GM21723 (cell line): ENCODE measurements around the gene MYH7.
"Not testable (repeated sequence)": the region's sequence is repeated elsewhere in the genome, so short reads cannot be mapped to it uniquely, and the experiment has no call there.

Source experiments
- ATAC-seq: cut with Tn5 transposase; IDR thresholded peaks from one replicate; pipeline ENCODE4 v1.9.1; 2021; ENCODE audit warnings: mild to moderate bottlenecking, moderate library complexity; ENCODE audit not compliant: unreplicated experiment

MYH7 gene

DNA sequence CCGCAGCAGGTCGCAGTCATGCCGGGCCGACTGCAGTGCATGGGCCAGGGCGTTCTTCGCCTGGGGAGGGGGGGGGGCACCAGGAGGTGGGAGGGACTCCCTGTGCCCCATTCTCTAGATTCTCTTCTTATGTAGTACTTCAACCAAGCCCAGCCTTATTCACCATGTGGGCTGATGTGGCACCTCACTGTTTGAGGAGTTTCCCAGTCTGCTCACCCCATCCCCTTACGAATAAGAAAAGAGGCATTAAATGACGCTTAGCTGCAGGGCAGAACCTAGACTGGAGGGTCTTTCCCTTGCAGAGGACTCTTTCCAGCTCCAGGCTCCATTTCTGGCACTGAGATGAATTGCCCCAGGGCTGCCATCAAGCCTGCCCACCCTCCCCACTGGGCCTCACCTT, 46.5 kb downstream of the MYH7 start:
- ATAC-seq: no peak

DNA sequence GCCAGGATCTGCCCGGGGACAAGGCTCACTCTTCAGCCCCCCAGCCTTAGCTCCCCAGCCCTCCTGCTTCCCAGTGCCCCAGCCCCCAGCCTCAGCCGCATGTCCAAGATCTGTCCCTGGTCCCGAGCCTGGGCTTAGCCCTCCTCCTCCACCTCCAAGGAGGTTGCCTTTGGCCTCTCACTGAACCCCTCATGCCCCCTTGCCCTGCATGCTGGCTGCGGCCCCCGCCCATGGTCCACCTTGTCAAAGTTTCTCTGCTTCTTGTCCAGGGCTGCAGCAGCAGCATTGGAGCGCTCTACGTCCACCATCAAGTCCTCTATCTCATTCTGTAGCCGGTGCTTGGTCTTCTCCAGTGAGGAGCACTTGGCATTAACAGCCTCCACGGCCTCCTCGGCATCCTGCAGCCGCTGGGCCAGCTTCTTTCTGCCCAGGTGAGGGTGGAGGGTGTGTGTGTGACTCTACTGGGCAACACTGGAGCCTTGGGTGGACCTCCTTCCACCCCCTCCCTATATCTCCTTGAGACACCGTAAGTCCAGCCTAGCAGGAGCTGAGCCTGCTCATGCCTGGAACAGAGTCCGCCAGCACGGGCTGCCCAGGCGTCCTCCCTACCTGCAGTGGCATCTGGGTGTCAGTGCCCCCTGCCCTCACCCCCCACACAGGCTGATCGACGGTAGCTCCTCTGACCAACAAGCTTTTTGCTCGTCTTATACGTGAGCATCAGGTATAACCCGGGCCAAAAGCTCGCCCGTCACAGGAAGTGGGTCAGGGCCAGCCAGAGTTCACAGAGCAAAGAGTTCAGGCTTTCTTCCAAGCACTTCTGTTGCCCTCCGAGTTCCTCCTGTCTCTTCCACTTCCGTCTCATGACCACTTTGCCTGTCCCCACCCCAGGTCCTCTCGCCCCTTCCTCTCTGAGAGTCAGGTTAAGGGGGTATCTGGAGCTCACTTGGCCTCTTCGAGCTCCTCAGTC, 47.3 kb downstream of the MYH7 start:
- ATAC-seq: no peak

DNA sequence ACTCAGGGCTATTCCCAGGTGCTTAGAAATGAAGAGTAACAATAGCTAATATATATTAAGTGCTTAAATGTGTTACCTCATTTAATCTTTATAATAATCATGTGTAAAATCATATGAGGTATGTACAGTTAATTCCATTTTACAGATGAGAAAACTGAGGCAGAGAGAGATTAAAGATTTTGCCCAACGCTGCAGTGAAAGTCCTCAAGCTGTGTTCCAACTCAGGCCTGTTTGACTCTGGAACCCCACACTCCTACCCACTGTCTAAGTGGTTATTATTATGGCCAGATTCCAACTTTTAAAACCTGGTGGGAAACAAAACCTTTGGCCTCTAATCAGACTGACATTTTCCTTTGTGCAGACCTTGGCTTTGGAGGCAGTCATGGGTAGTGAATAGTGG, 48.5 kb downstream of the MYH7 start:
- ATAC-seq: no peak

DNA sequence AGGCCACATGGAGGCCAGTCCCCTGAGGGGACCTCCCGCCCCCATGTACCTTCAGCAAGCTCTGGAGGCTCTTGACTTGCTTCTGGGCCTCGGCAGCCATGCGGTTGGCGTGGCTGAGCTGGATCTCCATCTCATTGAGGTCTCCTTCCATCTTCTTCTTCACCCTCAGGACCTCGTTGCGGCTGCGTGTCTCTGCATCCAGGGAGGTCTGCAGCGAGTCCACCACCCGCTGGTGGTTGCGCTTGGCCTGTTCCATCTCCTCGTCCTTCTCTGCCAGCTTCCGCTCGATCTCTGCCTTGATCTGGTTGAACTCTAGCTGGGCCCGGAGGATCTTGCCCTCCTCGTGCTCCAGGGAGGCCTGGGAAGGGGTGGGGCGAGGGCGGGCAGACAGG, 49.2 kb downstream of the MYH7 start:
- not testable (repeated sequence) for ATAC-seq

DNA sequence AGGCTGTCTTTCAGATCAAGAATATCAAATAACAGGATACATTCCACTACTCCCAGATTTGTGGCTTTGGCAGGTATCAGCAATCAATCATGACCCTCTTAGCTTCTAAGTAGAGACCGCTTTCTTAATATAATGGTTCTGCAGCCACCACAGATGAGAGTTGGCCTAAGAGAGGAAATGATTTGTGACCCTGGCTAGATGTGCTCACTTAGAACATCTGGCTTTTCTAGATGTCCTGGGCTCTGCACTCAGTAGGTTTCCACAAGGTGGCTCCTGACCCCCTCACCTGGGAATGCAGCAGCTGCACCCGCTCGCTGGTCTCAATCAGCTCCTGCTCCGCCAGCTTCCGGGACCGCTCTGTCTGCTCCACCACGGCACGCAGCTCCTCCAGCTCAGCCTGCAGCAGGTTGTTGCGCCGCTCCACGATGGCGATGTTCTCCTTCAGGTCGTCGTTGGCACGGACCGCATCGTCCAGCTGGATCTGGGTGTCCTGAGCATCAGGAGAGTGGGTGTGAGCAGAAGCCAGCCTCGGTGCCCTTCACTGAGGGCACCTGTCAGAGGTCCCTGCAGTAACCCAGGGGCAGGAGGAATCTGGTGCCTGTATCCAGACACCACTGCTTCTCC, 49.7 kb downstream of the MYH7 start:
- no peak for ATAC-seq

DNA sequence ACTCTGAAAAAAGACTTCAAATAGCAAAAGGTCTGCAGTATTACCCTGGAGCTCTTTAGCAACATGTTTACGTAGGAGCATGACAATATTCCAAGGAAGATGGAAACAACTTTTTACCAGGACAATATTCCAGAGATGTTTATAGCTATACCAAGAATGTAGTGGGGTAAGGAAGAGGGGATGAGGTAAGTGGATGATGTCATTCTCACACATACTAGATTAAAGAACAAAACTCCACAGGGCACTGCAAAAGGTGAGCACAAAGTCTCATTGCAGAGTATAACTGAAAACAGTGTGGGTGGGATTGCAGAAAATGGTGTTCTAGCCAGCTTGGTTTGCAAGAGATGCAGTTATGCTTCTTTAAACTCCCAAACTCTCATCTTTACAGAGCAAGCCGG, 50.2 kb downstream of the MYH7 start:
- ATAC-seq: no peak

DNA sequence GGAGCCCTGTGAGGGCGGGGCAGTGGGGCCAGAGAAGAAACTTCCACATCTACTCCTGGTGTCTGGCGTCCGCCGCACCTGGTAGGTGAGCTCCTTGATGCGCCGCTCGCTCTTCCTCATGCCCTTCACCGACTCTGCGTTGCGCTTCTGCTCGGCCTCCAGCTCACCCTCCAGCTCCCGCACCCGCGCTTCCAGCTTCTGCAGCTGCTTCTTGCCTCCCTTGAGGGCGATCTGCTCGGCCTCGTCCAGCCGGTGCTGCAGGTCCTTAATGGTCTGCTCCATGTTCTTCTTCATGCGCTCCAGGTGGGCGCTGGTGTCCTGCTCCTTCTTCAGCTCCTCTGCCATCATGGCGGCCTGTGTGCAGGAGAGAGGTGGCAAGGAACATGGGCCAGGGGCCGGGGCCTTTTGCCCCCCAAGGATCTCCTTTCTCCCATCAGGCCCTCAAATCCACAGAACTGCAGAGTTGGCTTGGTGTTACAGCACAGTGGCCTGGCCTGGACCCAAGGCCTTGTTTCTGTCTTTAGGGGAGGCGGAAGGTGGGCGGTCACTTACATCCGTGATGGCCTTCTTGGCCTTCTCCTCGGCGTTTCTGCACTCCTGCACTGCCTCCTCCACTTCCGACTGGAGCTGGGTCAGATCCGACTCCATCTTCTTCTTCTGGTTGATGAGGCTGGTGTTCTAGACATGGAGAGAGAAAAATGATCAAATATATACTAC, 50.9 kb downstream of the MYH7 start:
- no peak for ATAC-seq

DNA sequence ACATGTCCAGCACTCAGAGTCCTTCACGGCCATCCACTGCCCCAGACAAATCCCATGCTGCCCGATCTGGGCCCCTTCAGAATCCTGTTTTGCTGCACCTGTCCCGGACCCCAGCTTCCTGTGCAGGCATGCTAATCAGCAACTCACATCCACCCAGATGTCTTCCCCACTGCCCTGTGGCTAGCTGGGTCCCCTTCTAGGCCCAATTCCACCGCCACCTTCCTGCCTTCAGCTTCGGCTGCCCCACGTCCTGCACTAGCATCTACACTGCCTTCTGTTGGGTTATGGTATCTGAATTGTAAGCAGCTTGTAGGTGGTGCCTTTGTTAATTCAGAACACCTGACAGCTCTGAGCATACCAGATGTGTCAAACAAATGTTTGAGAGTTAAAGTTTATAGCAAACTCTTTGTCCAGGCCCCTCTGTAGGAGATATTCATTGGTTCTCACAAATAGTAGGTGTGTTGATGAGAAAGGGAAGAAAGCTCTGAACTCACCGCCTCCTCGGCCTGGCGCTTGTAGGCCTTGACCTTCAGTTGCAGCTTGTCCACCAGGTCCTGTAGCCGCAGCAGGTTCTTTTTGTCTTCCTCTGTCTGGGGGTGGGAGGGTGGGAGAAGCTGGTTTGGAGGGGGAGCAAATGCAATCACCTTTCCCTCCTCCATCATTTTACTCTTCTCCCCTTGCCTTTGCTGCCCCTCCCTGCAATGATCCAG, 52.6 kb downstream of the MYH7 start:
- ATAC-seq: no peak

DNA sequence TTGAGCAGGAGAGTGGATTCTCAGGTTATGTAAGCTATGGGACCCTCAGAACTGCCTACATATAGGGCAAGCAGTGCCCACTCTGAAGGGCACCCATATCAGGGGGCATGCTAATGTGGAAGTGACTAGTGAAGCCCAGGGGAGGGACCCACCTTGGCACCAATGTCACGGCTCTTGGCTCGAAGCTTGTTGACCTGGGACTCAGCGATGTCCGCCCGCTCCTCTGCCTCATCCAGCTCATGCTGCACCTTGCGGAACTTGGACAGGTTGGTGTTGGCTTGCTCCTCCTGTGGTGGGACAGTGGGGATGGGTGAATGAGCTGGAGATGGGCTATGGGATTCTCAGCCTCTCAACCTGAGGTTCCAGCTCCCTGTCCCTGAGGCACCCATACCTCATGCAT, 53.2 kb downstream of the MYH7 start:
- ATAC-seq: no peak

DNA sequence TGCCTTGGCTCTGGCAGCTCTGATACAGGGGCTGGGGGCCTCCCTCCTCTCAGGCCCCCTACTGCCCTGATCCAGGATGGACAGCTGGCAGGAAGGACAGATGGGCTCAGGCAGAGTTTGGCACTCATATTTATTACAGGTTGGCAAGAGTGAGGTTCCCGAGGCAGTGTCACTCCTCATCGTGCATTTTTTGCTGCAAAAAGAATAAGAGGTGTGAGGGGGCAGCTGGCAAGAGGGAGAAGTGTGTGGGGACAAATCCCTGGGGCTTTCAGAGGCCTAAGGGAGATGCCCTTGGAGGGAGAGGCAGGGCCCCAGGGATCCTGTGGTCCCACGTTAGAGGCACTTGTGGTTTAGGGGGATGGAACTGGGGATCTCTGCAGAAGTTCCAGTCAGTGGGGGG, 53.6 kb downstream of the MYH7 start:
- no peak for ATAC-seq

DNA sequence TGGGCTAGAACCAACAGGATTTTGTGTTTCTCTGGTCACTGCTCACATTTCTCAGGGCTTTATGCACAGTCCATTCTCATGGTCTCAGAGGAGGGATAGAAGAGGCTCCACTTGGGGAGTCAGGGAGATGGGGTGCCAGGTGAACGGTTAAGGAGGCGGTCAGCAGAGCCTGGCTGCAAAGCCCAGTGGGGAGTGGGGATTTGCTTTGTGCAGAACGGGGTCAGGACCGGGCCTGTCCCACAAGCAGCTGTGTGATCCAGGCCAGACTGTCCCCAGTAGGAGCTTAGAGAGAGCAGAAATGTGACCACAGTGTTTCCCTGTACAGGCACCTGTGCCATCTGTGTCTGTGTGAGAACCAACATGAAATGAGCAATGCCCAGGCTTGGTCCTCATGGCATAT, 54.5 kb downstream of the MYH7 start:
- no peak for ATAC-seq

DNA sequence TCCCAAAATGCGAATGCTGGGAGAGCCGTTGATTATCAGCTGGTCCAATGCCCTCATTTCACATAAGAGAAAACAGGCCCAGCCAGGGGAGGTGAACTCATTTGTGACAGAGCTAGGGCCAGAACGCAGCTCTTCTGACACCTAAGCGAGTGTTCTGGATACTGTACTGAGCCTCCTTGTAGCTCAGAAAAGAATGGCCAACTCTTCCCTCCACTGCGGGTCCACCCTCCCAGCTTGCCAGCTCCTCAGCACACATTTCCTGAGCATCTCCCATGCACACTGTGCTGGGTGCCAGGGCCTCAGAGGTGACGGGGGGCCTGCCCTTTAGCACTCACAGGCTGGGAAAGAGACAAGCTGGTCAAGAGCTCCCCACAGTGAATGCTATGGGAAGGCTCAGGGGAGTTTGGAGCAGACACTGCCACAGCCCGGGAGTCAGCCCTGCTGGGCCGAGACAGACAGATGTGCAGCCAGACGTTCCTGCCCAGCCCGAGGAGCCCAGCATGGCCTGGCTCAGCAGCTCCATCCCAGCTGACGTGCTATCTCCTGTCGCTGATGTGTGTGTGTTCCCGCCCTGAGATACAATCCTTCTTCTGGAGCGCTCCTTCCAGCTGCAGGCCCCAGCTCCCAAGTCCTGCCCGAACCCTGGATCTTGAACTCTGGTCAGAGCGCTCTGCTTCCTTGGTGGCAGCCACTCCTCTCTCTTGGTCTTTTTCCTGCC, 55.1 kb downstream of the MYH7 start:
- no peak for ATAC-seq

DNA sequence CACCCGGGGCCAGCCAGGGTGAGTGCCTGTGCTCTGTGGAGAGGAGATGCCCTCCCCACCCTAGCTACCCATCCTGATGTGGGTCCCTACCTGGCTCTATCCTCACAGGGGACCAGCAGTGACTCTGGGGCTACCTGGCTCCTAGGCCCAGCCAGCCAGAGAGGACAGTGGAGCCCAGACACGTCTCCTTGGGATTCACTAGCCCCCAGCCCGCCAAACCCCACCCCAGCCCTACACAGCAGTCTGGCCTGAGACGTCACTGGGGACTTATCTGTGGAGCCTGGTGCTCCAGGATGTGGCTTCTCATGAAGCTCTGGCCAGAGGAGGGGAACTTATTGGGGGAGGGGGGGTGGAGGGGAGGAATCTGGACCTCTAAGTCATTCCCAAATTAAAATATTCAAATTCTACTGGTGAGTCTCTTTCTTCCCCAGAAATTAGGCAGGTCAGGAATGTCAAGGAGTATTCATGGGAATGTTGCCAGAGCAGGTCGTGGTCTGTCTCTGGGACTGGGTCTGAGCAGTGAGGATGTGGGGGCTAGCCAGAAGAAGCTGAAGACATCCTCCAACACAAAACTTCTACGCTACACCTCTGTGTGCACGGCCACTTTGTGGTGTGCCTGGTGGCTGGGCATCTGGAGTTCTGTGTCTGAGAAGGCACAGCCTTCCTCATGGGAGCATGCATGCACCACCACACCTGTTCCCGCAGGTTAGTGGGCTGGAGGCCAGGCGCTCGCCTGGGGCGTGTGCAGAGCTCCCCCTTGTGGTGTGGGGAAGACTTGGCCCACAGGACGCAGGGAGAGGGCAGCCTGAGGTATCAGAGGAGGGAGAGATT, 55.9 kb downstream of the MYH7 start:
- no peak for ATAC-seq

DNA sequence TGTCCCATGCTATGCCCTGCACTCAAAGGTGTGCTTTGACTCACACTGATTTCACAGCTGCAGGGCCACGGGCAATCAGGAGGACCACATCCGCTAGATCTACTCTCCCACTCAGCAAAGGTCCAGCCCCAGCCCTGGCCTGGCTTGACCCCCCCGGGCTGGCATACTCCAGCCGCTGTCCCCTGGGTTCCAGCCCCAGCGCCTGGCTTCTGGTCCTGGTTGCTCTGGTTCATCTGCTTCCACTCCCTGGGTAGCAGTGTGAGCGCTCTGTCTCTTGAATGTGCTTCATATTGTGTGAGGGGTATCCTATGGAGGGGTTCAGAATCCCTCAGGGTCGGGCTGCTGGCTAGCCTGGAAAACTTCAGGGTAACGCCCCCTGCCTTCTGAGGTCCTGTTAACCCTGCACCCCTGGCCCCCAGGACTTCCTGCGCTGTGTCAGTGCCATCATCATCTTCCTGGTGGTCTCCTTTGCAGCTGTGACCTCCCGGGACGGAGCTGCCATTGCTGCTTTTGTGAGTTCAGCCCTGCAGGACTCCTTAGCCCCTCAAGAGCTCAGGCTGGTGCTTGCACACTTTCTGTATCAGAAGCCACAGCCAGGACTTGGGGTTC, 56.7 kb downstream of the MYH7 start:
- no peak for ATAC-seq

DNA sequence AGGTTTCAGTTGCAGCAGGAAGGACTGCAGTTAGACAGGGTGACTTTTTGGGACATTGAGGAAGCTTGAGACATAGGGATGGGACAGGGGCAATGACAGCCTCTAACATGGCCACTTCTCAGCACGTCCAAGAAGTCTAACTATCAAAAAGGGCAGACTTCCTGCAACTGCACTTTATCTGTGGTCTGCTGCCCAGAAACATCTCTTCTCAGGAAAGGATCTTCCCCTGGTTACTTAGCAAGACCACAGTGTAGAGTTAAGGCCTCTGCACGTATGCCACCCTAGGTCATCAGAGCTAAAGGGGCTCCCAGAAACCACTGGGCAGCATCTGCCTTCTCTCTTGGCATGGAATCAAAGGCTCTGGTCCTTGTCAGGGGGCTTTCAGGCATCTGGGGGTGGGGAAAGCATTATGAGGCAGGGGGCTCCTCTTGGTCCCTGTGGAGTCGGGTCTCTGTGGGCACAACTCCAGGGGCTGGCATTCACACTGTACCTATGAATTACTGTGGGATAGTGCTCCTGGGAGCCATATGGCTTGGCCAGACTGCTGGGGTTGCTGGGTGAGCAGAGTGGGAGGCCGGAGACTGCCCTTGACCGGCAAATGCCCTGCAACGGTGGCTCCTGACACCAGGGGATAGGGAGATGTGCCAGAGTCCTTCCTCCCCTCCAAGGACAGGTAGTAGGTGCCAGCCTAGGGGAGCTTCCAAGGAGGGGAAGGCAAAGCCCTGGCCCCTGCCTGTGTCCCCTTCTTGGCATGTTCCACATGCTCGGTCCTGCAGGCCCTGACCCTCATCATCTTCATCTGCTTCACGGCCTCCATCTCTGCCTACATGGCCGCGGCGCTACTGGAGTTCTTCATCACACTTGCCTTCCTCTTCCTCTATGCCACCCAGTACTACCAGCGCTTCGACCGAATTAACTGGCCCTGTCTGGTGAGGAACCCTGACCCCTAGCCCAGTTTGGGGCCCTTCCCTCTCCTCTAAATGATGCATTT, 57.6 kb downstream of the MYH7 start:
- no peak for ATAC-seq

DNA sequence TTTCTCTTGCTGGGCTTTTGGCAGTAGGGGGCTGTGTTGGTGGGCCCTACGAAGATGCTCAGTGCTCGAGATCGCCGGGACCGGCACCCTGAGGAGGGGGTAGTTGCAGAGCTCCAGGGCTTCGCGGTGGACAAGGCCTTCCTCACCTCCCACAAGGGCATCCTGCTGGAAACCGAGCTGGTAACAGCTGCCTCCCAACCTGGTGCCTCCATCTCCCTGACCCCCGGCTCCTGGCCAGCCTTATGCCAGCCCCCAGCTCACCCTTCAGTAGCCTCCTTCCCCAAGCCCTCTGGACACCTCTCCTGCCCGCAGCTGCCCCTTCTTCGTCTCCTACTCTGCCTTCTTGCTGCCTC, 58.3 kb downstream of the MYH7 start:
- ATAC-seq: no peak

DNA sequence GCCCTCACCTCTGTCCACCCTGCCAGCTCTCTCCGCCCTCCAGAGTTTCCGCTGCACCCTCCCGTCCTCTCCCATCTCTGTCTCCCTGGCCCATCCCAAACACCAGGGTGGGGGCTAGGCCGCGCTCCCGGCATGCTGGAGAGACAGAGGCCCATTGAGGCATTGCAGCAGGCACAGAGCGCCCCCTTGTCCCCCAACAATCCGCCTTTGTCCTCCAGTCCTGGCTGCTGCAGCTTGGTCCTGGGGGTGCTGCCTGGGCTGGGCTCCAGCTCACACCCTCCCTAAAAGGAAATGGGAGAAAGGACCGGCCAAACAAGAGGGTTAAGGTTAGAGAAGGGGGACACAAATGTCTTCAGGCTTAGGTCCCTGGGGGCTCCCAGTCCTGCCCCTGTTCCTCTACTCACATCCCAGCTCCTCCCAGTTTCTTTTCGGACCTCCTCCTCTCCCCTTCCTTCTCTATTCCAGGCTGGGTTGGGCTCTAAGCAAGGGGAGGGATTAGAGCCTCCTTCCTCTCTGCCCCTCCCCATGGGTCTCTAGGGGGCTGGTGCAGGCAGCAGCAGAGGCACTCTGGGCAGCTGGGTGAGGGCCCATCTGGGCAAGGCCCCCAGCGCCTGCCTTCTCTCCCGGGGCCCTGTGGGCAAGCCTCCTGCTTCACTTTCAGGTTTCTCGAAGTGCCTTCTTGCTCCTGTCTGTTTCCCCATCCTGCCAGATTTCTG, 58.8 kb downstream of the MYH7 start, which contains the start of gene CMTM5:
Gene CMTM5, plus strand, starts transcription at position 565 of the 716 bp plus-strand sequence. CDS start 206 bp downstream, outside the sequence.
- ATAC-seq: no peak
